ENCODE measurements around the gene GNAT1.

- TF ChIP-seq EZH2phosphoT487 (IDR thresholded peaks at IDR 0.05; ENCODE audit: insufficient read depth, low read depth): no peak
- no peak for TF ChIP-seq EZH2 (IDR thresholded peaks at IDR 0.05; ENCODE audit: insufficient read depth, poor library complexity, severe bottlenecking)
Measured at GRCh38 chr3:50155491-50155878, 35.9 kb upstream of the GNAT1 start.
